NT2/D1 (cell line): ENCODE measurements around the gene ISX.

Experiments
- SUZ12 ChIP-seq: IDR thresholded peaks from 2 replicates; pipeline ENCODE4 v1.6.1; 2011; ENCODE audit not compliant: insufficient read length, insufficient read depth; ENCODE audit errors: extremely low read depth
- YY1 ChIP-seq: IDR thresholded peaks from 2 replicates; pipeline ENCODE4 v1.6.1; 2011; ENCODE audit not compliant: insufficient read length, insufficient read depth
- ZNF274 ChIP-seq: IDR thresholded peaks from 2 replicates; pipeline ENCODE4 v1.6.1; 2011; ENCODE audit warnings: mild to moderate bottlenecking, low read depth, low read length

DNA sequence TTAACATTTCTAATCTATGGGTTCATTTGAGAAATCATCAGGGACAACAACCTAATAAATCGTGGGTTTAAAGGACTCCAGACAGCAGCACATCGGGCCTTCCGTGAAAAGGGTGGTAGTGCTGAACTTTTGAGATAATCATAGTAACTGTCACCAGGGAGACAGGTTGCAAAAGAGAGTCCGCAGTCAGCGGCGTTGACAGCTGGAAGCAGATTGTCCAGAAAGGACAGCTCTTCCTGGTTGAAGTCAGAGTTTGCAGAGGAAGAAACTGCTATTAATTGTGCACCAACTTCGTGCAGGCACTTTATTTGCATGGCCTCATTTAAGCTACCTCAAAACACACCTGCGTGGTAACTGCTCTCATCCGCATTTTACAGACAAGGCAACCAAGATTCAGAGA lies 20.5 kb upstream of the ISX start:
- no peak for TF ChIP-seq YY1
- TF ChIP-seq ZNF274: no peak
- no peak for TF ChIP-seq SUZ12
